Measurements from ENCODE around the gene RHOF. TPM values are rescaled to one million over a fixed set of nuclear protein-coding genes. Genes with fewer than 3 reads are reported as not detected.
A peak's percentile ranks its signal among the peaks of the same experiment; 100 is the strongest.
"Not testable (repeated sequence)": the region's sequence is repeated elsewhere in the genome, so short reads cannot be mapped to it uniquely, and the experiment has no call there.

The RHOF gene
- total RNA-seq, 6 experiments from 2014 or later: 3.2 to 4.2 (median 3.6) TPM

- TF ChIP-seq, protein P1, sequence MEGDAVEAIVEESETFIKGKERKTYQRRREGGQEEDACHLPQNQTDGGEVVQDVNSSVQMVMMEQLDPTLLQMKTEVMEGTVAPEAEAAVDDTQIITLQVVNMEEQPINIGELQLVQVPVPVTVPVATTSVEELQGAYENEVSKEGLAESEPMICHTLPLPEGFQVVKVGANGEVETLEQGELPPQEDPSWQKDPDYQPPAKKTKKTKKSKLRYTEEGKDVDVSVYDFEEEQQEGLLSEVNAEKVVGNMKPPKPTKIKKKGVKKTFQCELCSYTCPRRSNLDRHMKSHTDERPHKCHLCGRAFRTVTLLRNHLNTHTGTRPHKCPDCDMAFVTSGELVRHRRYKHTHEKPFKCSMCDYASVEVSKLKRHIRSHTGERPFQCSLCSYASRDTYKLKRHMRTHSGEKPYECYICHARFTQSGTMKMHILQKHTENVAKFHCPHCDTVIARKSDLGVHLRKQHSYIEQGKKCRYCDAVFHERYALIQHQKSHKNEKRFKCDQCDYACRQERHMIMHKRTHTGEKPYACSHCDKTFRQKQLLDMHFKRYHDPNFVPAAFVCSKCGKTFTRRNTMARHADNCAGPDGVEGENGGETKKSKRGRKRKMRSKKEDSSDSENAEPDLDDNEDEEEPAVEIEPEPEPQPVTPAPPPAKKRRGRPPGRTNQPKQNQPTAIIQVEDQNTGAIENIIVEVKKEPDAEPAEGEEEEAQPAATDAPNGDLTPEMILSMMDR (IDR thresholded peaks at IDR 0.05): no peak
- Mint-ChIP-seq H3K4me3 (peak overlapping the region; percentile 78), H3K9me3 (no peaks in the 10 kb centered on the region), H3K27me3 (ENCODE audit: insufficient read depth) (peaks cover 3% of the 10 kb centered on the region; the same call in 1 of the 2 replicates), H3K4me1 (ENCODE audit: low read depth) (peaks cover 58% of the 10 kb centered on the region), H3K36me3 (ENCODE audit: low read depth) (peaks cover 6% of the 10 kb centered on the region; the same call in 1 of the 2 replicates), H3K27ac (peak overlapping the region; percentile 92)
- DNase-seq: no peak
Measured at GRCh38 chr12:121794534-121795033, 1.1 kb upstream of the RHOF start.

GRCh38 chr12:121793838-121794533 lies 498 bp upstream of the RHOF start:
- peaks cover 54% of the 10 kb centered on the region for H3K4me1 Mint-ChIP-seq (ENCODE audit: low read depth)
- H3K27ac Mint-ChIP-seq: peak overlapping the region; percentile 92
- peak; percentile 89 for DNase-seq
- H3K9me3 Mint-ChIP-seq: no peaks in the 10 kb centered on the region
- peaks cover 6% of the 10 kb centered on the region; the same call in 1 of the 2 replicates for H3K36me3 Mint-ChIP-seq (ENCODE audit: low read depth)
- TF ChIP-seq, protein P1 (IDR thresholded peaks at IDR 0.05): peak; percentile 96
- H3K4me3 Mint-ChIP-seq: peak overlapping the region; percentile 78
- H3K27me3 Mint-ChIP-seq (ENCODE audit: insufficient read depth): peaks cover 3% of the 10 kb centered on the region; the same call in 1 of the 2 replicates

GRCh38 chr12:121792607-121793439 lies 665 bp downstream of the RHOF start:
- Mint-ChIP-seq H3K9me3 (no peaks in the 10 kb centered on the region), H3K4me3 (peak overlapping the region; percentile 53), H3K27ac (no peak overlapping the region), H3K4me1 (ENCODE audit: low read depth) (peaks cover 42% of the 10 kb centered on the region), H3K27me3 (ENCODE audit: insufficient read depth) (peaks cover 5% of the 10 kb centered on the region), H3K36me3 (ENCODE audit: low read depth) (no peaks in the 10 kb centered on the region; the same call in 1 of the 2 replicates)
- TF ChIP-seq, protein P1 (IDR thresholded peaks at IDR 0.05): no peak
- DNase-seq: no peak

DNA sequence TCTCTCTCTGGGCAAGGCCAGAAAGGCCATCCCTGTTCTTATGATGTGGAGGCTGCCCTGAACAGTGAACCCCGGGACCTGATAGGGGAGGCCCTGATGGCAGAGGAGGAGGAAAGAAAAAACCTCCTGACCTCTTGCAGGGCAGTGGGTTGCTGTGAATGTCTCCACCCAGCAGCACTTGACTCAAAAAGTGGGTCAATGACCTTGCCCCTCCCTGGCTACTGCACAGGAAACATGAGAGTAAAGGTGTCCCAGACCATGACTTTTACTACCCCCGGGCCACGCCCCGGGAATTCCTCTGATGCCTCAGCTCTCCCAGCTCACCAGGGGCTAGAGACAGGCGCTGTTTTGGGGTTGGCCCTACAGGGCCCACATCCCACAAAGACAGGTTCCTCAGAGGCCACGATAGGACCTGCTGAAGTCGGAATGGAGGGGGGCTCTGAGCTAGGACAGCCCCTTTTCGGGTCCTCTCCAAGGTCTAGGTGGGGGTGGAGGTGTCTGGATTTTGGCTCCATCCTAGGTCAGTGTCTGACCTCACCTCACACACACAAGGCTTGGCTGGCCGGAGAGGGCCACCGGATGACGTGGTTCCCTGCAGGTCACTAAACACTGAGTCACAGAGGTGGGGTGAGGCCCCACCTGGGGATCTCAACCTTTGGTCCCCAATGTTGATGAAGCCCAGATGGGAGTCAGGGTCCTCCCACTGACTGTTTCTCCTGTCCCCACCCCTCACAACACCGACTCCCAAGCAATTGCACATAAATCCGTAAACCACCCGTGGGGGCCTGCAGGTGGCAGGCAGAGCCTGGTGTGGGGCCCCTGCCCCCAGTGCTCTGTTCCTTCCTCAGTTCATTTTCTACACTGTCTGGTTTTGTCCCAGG lies 1.6 kb downstream of the RHOF start:
- Mint-ChIP-seq H3K4me1 (ENCODE audit: low read depth) (peaks cover 36% of the 10 kb centered on the region), H3K9me3 (no peaks in the 10 kb centered on the region), H3K27ac (no peak overlapping the region), H3K27me3 (ENCODE audit: insufficient read depth) (peaks cover 6% of the 10 kb centered on the region), H3K36me3 (ENCODE audit: low read depth) (no peaks in the 10 kb centered on the region), H3K4me3 (no peak overlapping the region; the same call in 1 of the 2 replicates)
- no peak for DNase-seq
- TF ChIP-seq, protein P1 (IDR thresholded peaks at IDR 0.05): no peak

- not testable (repeated sequence) for H3K27ac Mint-ChIP-seq; H3K27me3 Mint-ChIP-seq (ENCODE audit: insufficient read depth); H3K4me3 Mint-ChIP-seq
Measured at GRCh38 chr12:121790785-121791184, 2.7 kb downstream of the RHOF start.

More at GRCh38 chr12:121790785-121791184, 2.7 kb downstream of the RHOF start:
- peaks cover 39% of the 10 kb centered on the region for H3K4me1 Mint-ChIP-seq (ENCODE audit: low read depth)
- not testable (repeated sequence) for H3K36me3 Mint-ChIP-seq (ENCODE audit: low read depth); H3K9me3 Mint-ChIP-seq; DNase-seq
